GM12891 (cell line): ENCODE results near the gene CEP120.
"Not testable (repeated sequence)": the region's sequence is repeated elsewhere in the genome, so short reads cannot be mapped to it uniquely, and the experiment has no call there.

ENCODE experiments used
- POLR2A ChIP-seq: IDR thresholded peaks from 2 replicates; pipeline ENCODE4 v1.6.1; 2011; ENCODE audit warnings: low read depth, low read length, control low read depth
- POLR2AphosphoS5 ChIP-seq: IDR thresholded peaks from 2 replicates; pipeline ENCODE4 v1.6.1; 2011; ENCODE audit warnings: low read depth, low read length, control low read depth

GRCh38 chr5:123401999-123402398 lies 21.2 kb downstream of the CEP120 start:
- TF ChIP-seq POLR2A, POLR2AphosphoS5: not testable (repeated sequence)
